Occipital lobe (tissue), 2 donors: ENCODE data around the gene SCN8A. TPM values are rescaled to one million over a fixed set of nuclear protein-coding genes. Genes with fewer than 3 reads are reported as not detected.

Source experiments
- DNase-seq: peaks from one replicate; lab custom pipeline; 2025; lab: John Stamatoyannopoulos, UW
- total RNA-seq: library from RNA; depleted of rRNA; stranded (reverse); fragments of >200 nt; gene quantifications from one replicate; pipeline ENCODE4 v1.2.3, GENCODE V29; 2014

Gene SCN8A
- total RNA-seq, 1 donor from 2014 or later, result 51.2 TPM

DNA sequence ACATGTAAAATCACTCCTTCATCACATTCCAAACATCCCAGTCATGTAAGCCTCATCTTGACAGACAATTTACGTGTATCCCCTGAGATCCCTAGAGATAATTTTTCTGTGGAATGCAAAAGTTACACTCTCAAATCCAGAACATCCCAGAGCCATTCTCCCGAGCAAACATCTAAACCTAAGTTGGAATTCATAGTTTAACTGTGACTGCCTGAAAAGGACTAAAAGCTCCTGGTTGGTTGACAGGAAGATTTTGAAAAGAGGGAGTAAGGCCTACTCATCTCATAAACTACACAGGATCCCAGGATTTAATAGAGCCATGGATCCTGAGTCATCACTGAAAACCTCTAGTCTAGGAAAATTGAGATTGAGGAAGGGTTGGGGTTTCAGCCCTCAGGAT lies 123.6 kb downstream of the SCN8A start:
- no peak for DNase-seq

DNA sequence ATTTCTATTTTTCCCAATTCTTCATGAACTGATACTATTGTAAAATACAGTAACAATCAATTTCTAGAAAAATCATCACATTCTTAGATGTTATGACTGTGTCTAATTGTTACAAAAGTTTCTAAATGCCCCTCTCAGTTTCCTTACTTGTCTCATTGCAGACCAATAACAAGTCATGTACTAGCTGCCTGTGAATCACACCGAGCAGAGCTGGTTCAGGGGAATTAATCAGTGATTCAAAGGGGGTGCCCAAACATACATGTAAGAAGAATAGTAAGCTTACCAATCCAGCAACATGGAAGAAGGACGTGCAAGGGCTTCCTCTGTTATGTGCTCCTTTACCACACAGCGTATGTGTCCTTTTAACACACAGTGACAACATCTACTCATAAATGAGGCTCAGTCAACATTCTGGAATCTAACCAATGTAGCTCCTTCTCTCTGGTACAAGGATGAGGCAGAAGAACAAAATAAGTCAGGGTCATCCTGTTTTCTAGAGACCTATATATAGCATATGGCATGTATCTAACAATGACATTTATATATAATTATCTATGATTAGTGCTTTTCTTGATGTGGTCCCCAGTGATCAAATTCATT lies 126.4 kb downstream of the SCN8A start:
- DNase-seq, result no peak

DNA sequence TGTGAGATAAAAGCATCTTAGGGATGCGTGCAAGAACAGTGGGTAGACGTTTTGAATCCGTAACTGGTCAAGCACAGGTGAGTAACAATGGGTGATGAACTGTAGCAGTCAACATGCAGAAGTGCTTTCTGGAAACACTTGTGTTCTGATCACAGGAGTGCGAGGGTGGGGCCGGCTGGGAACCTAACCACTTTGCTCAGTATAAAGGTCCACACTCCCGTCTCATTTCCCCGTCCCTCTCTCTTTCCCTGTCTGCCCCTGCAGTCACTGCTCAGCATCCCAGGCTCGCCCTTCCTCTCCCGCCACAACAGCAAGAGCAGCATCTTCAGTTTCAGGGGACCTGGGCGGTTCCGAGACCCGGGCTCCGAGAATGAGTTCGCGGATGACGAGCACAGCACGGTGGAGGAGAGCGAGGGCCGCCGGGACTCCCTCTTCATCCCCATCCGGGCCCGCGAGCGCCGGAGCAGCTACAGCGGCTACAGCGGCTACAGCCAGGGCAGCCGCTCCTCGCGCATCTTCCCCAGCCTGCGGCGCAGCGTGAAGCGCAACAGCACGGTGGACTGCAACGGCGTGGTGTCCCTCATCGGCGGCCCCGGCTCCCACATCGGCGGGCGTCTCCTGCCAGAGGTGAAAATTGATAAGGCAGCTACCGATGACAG lies 130.4 kb downstream of the SCN8A start:
- DNase-seq, result peak; percentile 28

- DNase-seq, result no peak
Measured at GRCh38 chr12:51722431-51722830, 131.4 kb downstream of the SCN8A start.

DNA sequence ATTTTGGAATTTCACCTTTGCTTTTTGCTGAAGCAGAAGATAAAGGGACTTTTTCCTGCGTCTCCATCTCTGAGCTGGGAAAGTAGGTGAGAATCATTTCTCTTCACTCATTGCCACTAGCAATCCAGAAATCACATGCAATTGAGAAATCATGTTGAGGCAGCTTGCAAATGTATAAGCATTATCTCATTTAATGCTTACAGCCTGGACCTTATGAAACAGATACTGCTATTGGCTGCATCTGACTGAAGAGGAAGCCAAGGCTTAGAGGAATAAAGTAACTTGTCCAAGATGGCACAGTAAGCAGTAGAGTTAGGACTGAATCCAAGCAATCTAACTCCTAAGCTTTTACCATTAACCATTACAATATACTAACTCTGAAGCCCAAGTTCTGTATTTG lies 135.1 kb downstream of the SCN8A start:
- DNase-seq, result no peak

DNA sequence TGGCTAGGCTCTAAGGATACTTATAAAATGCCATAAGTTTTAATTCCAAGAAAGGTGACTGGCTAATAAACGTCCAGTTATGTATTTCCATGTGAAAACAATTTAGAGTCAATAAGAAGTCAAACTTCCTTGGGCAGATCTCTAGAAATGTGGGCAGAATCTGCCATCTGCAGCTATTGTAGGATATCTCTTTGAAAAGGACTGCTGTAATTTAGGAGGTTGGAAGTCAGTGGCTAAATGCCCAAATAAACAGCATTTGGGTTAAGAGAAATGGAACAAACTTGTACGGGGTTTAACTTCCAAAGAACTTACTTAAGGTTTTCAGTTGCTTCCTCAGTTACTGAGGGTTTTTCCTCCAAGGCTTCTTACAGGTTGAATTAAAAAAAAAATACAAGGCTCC lies 135.9 kb downstream of the SCN8A start:
- DNase-seq, result no peak

- no peak for DNase-seq
Measured at GRCh38 chr12:51729331-51729730, 138.3 kb downstream of the SCN8A start.

DNA sequence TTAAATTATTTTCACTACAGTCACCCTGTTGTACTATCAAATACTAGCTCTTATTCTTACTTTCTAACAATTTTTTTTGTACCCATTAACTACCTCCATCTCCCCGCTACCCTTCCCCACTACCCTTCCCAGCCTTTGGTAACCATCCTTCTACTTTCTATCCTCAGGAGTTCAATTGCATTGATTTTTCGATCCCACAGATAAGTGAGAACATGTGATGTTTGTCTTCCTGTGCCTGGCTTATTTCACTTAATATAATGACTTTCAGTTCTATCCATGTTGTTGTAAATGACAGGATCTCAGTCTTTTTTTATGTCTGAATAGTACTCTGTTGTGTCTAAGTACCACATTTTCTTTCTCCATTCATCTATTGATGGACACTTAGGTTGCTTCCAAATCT lies 139.7 kb downstream of the SCN8A start:
- DNase-seq, result no peak

GRCh38 chr12:51740536-51740935 lies 149.5 kb downstream of the SCN8A start:
- no peak for DNase-seq

DNA sequence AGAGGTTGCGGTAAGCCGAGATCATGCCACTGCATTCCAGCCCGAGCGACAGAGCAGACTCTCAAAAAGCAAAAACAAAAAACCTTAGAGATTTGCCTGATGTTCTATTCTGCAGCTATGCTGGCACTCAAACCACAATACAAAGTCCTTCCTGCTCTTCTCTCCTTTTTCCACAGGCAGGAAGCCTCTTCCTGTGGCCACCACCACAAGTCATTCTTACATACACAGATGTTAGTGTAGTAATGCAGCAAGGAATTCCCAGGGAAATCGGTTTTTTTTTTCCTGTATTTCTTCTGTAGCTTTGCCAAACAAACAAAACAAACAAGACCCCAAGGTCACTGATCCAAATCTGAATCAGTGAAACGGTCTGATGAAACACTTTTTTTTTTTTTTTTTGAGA lies 153.2 kb downstream of the SCN8A start:
- DNase-seq, result no peak

DNA sequence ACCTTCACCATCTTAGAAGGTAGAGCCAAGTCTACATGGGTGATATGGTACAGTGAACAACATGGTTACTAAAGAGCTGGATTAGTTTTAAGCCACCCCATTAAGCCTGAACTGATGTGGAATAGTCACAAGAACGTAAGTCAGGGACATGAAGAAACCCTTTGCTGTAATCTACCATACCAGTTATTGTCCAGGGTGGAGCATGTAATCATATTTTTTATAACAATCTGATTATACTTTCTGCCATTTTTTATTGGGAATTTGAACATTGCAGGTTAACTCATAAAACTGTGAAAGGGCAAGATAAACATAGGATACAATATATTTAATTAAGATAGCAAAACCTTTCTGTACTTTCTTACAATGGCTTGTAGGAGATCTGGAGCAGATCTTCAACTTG lies 153.9 kb downstream of the SCN8A start:
- DNase-seq, result no peak

DNA sequence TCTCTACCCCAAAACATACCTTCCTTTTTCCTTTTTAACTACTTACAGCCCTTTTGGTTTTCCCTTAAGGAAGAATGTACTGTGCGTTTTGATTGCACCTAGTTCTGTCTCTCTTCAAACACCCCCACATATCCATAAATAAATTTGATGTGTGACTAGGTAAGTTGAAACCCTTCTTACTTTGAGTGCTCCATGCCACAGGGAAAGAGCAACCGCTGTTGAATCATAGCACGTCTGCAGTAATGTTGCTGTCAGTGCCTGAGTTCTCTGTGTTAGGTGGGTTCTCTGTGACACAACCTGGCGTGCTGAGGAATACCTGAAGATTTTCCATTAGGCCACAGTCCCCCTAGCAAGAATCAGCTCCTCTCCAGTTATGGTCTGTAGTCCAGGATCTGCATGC lies 155.4 kb downstream of the SCN8A start:
- no peak for DNase-seq

DNA sequence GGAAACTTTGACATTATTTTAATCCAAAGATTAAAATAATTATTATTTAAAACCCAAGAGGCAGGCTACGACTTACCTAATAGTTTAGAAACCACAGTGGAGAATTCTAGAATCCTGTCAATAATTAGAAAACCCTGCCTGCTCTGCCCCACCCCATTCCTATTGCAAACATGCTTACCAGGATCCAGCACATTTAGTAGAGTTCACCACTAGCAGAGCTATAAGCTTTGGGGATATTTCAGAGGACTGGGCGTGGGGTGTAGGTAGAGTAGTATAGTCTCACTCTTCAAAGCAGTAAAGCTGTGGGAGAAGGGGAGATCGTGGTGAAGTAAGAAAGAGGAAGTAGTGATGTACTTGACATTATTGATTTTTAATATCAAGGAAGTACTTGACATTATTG lies 157.2 kb downstream of the SCN8A start:
- no peak for DNase-seq

GRCh38 chr12:51749206-51749985 lies 158.4 kb downstream of the SCN8A start:
- DNase-seq, result peak; percentile 17

GRCh38 chr12:51749986-51750317 lies 158.9 kb downstream of the SCN8A start:
- no peak for DNase-seq

GRCh38 chr12:51751661-51752060 lies 160.6 kb downstream of the SCN8A start:
- peak; percentile 60 for DNase-seq

DNA sequence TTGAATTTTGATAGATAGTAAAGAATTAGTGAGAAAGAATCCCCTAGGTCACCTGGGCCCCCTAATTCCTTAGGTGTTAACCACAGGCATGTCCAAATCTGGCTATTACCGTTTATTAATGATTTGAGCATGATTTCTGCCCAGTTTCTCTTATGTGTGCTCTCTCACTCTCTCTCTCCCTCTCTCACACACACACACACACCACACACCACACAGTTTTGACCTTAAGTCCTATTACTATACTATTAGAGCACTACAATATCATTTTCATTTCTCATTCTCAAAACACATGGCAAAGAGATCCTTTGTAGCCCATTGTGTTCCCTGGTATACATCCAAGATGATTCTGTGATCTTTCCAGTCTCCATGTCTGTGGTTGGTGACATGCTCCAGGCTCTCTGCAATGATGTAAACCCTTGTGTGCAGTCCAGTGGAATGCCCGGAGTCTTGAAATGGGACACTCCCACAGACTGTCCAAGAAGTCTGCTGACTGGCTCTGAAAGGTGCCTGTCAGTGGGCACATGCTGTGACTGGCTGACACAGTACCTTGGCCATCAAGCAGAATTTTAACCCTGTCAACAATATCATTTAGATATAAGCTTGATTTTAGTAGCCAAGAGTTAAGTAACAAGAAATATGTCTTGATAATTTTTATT lies 161.3 kb downstream of the SCN8A start:
- peak; percentile 66 for DNase-seq

DNA sequence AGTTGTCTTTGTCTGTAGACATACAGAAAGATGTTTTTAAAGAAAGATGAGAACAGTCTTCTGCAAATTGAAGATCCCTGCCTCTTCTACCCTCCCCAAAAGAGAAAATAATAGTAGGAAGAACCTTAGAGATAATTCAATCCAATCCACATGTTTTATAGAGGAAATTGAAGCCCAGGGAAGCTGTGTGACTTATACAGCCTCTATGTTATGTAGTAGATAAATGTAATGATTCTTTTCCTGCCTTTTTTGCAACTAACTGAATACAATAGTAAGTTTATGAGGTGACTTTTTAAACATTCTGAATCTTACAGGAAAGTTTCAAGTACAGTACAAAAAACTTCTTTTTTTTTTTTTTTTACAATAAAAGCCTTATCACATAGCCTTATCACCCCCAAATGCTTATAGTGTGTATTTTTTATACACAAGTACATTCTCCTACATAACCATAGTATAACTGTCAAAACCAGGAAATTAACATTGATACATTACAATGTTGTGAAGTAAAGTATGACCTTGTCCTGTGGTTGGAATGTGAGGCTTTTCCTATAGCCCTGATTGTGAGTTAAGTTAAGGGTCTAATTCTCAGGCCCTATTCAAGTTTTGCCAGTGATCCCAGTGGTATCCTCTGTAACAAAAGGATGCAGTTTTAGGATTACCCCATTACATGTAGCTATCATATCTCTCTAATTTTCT lies 163.1 kb downstream of the SCN8A start:
- DNase-seq, result no peak

- DNase-seq, result no peak
Measured at GRCh38 chr12:51755251-51755650, 164.2 kb downstream of the SCN8A start.

DNA sequence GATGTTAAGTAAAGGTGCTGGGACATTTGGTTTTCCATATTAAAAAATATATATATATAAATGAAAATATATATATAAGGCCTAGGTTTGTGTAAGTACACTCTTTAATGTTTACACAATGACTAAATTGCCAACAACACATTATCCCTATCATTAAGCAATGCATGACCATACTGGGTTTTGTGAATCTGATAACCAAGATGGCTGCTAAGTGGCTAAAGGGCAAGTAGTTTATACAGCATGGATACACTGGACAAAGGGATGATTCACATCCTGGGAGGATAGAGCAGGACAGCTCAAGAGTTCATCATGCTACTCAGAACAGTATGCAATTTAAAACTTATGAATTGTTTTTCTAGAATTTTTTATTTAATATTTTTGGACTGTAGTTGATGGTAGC lies 168.1 kb downstream of the SCN8A start:
- no peak for DNase-seq

DNA sequence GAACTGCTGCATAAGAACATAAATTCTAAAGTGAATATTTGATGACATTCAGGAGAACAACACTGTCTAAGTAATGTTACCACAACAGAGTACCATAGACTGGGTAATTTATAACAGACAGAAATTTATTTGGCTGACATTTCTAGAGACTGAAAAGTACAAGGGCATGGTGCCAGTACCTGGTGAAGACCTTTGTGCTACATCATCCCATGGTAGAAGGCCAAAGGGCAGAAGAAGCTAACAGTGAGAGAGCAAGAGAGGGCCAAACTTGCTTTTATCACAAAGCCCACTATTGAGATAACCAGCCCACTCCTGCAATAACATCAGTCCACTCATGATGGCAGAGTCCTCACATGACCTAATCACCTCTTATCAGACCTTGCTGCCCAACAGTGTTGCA lies 168.7 kb downstream of the SCN8A start:
- DNase-seq, result no peak

GRCh38 chr12:51760231-51760630 lies 169.2 kb downstream of the SCN8A start:
- DNase-seq, result no peak
